HFFc6 (cell line): ENCODE data around the gene PRR18. TPM values are rescaled to one million over a fixed set of nuclear protein-coding genes. Genes with fewer than 3 reads are reported as not detected.
"Not testable (repeated sequence)": the region's sequence is repeated elsewhere in the genome, so short reads cannot be mapped to it uniquely, and the experiment has no call there.

Experiments used
- DNase-seq: peaks from one replicate; pipeline ENCODE4 v3.0.0-alpha.2; 2018
- H3K27ac Mint-ChIP-seq: 2 replicates; pipeline ENCODE4 v1.8.0; 2020; ENCODE audit warnings: mild to moderate bottlenecking, mixed read lengths
- H3K27me3 Mint-ChIP-seq: 2 replicates; pipeline ENCODE4 v1.8.0; 2021; ENCODE audit warnings: mild to moderate bottlenecking, moderate library complexity, mixed read lengths; ENCODE audit not compliant: insufficient read depth
- H3K36me3 Mint-ChIP-seq: 2 replicates; pipeline ENCODE4 v1.8.0; 2021; ENCODE audit warnings: low read depth, mixed read lengths
- H3K4me1 Mint-ChIP-seq: 2 replicates; pipeline ENCODE4 v1.8.0; 2020; ENCODE audit warnings: low read depth, mixed read lengths
- H3K4me3 Mint-ChIP-seq: 2 replicates; pipeline ENCODE4 v1.8.0; 2020; ENCODE audit warnings: mild to moderate bottlenecking, moderate library complexity, mixed read lengths
- H3K9me3 Mint-ChIP-seq: 2 replicates; pipeline ENCODE4 v1.8.0; 2020; ENCODE audit warnings: mild to moderate bottlenecking, mixed read lengths
- total RNA-seq, 6 experiments: library from RNA; stranded (reverse); fragmentation: NEBNext Ultra II Directional; extraction: Animal tissue kit (Norgen Biotek cat#: 25700); gene quantifications; 2 replicates in 1 of 6; 3 replicates in 5 of 6; pipeline ENCODE4 v1.2.3, GENCODE V29; 2021
- TF ChIP-seq, protein P1 (sequence below): fragments of 200-600 bp; sonication (generic); IDR thresholded peaks from 2 replicates; pipeline ENCODE4 v1.5.0; 2021; ENCODE audit warnings: antibody characterized with exemption, mild to moderate bottlenecking

The PRR18 gene
- total RNA-seq, 6 experiments from 2014 or later: not detected

- Mint-ChIP-seq H3K4me1 (no peaks in the 10 kb centered on the region; the same call in 1 of the 2 replicates), H3K27me3 (peaks cover 4% of the 10 kb centered on the region; the same call in 1 of the 2 replicates), H3K4me3 (no peak overlapping the region), H3K27ac (no peak overlapping the region), H3K36me3 (no peaks in the 10 kb centered on the region), H3K9me3 (no peaks in the 10 kb centered on the region)
- no peak for DNase-seq
- TF ChIP-seq, protein P1, sequence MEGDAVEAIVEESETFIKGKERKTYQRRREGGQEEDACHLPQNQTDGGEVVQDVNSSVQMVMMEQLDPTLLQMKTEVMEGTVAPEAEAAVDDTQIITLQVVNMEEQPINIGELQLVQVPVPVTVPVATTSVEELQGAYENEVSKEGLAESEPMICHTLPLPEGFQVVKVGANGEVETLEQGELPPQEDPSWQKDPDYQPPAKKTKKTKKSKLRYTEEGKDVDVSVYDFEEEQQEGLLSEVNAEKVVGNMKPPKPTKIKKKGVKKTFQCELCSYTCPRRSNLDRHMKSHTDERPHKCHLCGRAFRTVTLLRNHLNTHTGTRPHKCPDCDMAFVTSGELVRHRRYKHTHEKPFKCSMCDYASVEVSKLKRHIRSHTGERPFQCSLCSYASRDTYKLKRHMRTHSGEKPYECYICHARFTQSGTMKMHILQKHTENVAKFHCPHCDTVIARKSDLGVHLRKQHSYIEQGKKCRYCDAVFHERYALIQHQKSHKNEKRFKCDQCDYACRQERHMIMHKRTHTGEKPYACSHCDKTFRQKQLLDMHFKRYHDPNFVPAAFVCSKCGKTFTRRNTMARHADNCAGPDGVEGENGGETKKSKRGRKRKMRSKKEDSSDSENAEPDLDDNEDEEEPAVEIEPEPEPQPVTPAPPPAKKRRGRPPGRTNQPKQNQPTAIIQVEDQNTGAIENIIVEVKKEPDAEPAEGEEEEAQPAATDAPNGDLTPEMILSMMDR: no peak
Measured at GRCh38 chr6:166352923-166353322, 44.7 kb upstream of the PRR18 start.

GRCh38 chr6:166351715-166352285 is 43.6 kb upstream of the PRR18 start:
- Mint-ChIP-seq H3K27ac (no peak overlapping the region), H3K9me3 (no peaks in the 10 kb centered on the region), H3K4me3 (no peak overlapping the region; the same call in 1 of the 2 replicates), H3K27me3 (peaks cover 6% of the 10 kb centered on the region), H3K4me1 (no peaks in the 10 kb centered on the region; the same call in 1 of the 2 replicates), H3K36me3 (no peaks in the 10 kb centered on the region)
- TF ChIP-seq, protein P1: no peak
- no peak for DNase-seq

DNA sequence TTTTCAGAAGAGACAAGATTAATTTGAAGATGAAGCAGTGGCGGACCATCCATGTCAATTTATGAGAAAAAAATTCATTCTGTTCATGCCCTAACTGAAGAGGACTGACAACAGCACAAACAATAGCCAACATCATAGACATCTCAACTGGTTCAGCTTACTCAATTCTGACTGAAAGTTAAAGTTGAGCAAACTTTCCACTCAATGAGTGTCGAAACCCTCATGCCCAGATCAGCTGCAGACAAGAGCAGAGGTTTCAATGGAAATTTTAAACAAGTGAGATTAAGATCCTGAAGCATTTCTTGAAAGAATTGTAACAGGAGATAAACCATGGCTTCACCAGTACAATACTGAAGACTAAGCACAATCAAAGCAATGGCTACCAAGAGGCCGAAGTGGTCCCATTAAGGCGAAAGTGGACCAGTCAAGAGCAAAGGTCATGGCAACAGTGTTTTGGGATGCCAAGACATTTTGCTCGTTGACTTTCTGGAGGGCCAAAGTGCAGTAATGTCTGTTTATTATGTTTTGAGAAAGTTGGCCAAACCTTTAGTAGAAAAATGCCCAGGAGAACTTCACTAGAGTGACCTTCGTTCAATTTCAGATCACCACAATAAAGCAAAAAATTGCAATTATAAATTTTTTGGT is 40.2 kb upstream of the PRR18 start:
- DNase-seq: no peak
- TF ChIP-seq, protein P1: no peak
- Mint-ChIP-seq H3K4me1 (peaks cover 3% of the 10 kb centered on the region), H3K27ac (no peak overlapping the region), H3K36me3 (no peaks in the 10 kb centered on the region), H3K4me3 (no peak overlapping the region), H3K27me3 (peaks cover 9% of the 10 kb centered on the region), H3K9me3 (no peaks in the 10 kb centered on the region)

GRCh38 chr6:166346965-166347364 is 38.8 kb upstream of the PRR18 start:
- Mint-ChIP-seq H3K27me3 (peaks cover 9% of the 10 kb centered on the region), H3K4me1 (peaks cover 7% of the 10 kb centered on the region), H3K4me3 (no peak overlapping the region), H3K36me3 (peaks cover under 1% of the 10 kb centered on the region), H3K9me3 (no peaks in the 10 kb centered on the region), H3K27ac (no peak overlapping the region)
- DNase-seq: no peak
- TF ChIP-seq, protein P1: no peak

DNA sequence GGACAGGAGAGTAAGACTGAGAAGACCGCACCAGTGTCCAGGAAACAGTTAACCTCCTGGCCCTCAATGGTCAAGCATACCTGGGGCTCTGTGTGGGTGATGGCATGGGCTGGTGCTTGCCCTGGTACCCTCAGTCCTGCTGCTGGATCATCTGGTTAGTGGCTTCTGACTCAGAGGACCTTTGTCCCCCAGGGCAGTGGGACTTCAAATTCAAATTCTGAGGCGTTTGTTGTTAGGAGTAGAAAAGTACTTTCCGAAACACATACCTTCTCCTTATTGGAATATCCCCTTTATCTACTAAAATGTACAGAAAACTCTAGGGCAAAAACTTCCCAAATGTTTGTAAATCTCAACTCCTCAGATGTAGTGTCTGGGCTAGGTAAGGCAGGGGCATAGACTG is 38.3 kb upstream of the PRR18 start:
- no peaks in the 10 kb centered on the region for H3K9me3 Mint-ChIP-seq
- peaks cover 9% of the 10 kb centered on the region for H3K27me3 Mint-ChIP-seq
- TF ChIP-seq, protein P1: no peak
- no peak overlapping the region for H3K4me3 Mint-ChIP-seq
- no peak overlapping the region for H3K27ac Mint-ChIP-seq
- H3K4me1 Mint-ChIP-seq: peaks cover 12% of the 10 kb centered on the region
- peaks cover 6% of the 10 kb centered on the region for H3K36me3 Mint-ChIP-seq
- no peak for DNase-seq

DNA sequence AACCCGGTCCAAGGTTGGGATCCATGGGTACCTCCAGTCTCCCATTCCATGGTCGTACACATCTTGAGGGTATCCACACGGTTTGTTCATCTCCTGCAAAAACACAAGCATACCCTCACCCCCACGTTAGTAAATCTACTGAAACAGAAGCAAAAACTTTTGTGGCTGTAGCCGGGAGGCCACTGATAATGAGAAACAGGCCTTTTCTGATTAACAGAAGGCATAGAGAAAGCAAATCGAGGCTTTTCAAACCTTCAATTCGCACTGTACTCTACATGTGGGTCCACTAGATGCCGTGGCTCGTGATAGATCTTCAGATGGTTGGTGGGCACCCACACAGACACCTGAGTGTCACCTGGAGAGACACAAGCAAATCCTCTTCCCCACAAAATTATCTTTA is 37.5 kb upstream of the PRR18 start:
- H3K27ac Mint-ChIP-seq, H3K36me3 Mint-ChIP-seq, H3K9me3 Mint-ChIP-seq, H3K27me3 Mint-ChIP-seq, H3K4me3 Mint-ChIP-seq, DNase-seq: not testable (repeated sequence)
- H3K4me1 Mint-ChIP-seq: peaks cover 15% of the 10 kb centered on the region

- H3K9me3 Mint-ChIP-seq, H3K27me3 Mint-ChIP-seq, H3K36me3 Mint-ChIP-seq, H3K4me3 Mint-ChIP-seq, DNase-seq, H3K27ac Mint-ChIP-seq: not testable (repeated sequence)
- peaks cover 15% of the 10 kb centered on the region for H3K4me1 Mint-ChIP-seq
Measured at GRCh38 chr6:166344921-166345320, 36.7 kb upstream of the PRR18 start.
